HEK293T (cell line): ENCODE measurements around the gene ZCCHC7.

Experiments used
- ELF4 ChIP-seq: fragments of 450-650 bp; IDR thresholded peaks from 2 replicates; pipeline ENCODE4 v1.6.1; 2017; ENCODE audit warnings: antibody characterized with exemption
- FOXK2 ChIP-seq: fragments of 450-650 bp; IDR thresholded peaks from 2 replicates; pipeline ENCODE4 v1.6.1; 2016; ENCODE audit warnings: mild to moderate bottlenecking
- LEF1 ChIP-seq: fragments of 450-650 bp; IDR thresholded peaks from 2 replicates; pipeline ENCODE4 v1.6.1; 2017; ENCODE audit warnings: mild to moderate bottlenecking, borderline replicate concordance
- SP1 ChIP-seq: fragments of 450-650 bp; IDR thresholded peaks from 2 replicates; pipeline ENCODE4 v1.6.1; 2017
- TARDBP ChIP-seq: fragments of 450-650 bp; IDR thresholded peaks from 2 replicates; pipeline ENCODE4 v1.6.1; 2016
- ZNF384 ChIP-seq: fragments of 450-650 bp; IDR thresholded peaks from 2 replicates; pipeline ENCODE4 v1.6.1; 2016

GRCh38 chr9:37172557-37172956, 52.2 kb downstream of the ZCCHC7 start:
- no peak for TF ChIP-seq ELF4
- TF ChIP-seq ZNF384 = no peak
- TF ChIP-seq FOXK2 = no peak
- no peak for TF ChIP-seq SP1
- no peak for TF ChIP-seq TARDBP
- TF ChIP-seq LEF1 = no peak
